Body of pancreas (tissue), 4 donors: Measurements from ENCODE around the gene ACOT7.

Experiments used
- CTCF ChIP-seq, 7 experiments: fragments of 450-650 bp in 4 of 7; fragments of 200-600 bp in 3 of 7; sonication (generic) in 3 of 7; IDR thresholded peaks; one replicate each; pipeline ENCODE4 v1.5.1; 2016 to 2019; ENCODE audit warnings: antibody characterized with exemption in 7 of 7
- POLR2A ChIP-seq, 3 donors: fragments of 450-650 bp; IDR thresholded peaks; one replicate each; pipeline ENCODE4 v1.6.1; 2016; ENCODE audit warnings: antibody characterized with exemption in 3 of 3, mild to moderate bottlenecking in 2 of 3

GRCh38 chr1:6420454-6421042 lies 27.0 kb upstream of the ACOT7 start:
- no peak for TF ChIP-seq CTCF (IDR thresholded peaks at IDR 0.05)
- no peak for TF ChIP-seq POLR2A (IDR thresholded peaks at IDR 0.05)
